HG03039 (cell line): ENCODE results near the gene KLB.
"Not testable (repeated sequence)": the region's sequence is repeated elsewhere in the genome, so short reads cannot be mapped to it uniquely, and the experiment has no call there.

Experiments used
- ATAC-seq: cut with Tn5 transposase; IDR thresholded peaks from one replicate; pipeline ENCODE4 v1.9.1; 2021; ENCODE audit warnings: mild to moderate bottlenecking, moderate library complexity; ENCODE audit not compliant: unreplicated experiment

KLB gene

GRCh38 chr4:39406763-39407583, at the start of gene KLB:
Gene KLB, plus strand, starts transcription at chr4:39406930. Its CDS starts 20 bp downstream, at chr4:39406950.
- ATAC-seq = no peak

GRCh38 chr4:39357002-39357401, 49.7 kb upstream of the KLB start:
- no peak for ATAC-seq

GRCh38 chr4:39360611-39361010, 46.1 kb upstream of the KLB start:
- not testable (repeated sequence) for ATAC-seq

- no peak for ATAC-seq
These were observed 43.9 kb upstream of the KLB start for GRCh38 chr4:39362827-39363226.

GRCh38 chr4:39363773-39364393, 42.8 kb upstream of the KLB start:
- ATAC-seq = no peak

GRCh38 chr4:39365360-39365759, 41.4 kb upstream of the KLB start:
- ATAC-seq = no peak

- ATAC-seq = peak; percentile 81
These were observed 40.6 kb upstream of the KLB start, which contains the start of gene RFC1 for GRCh38 chr4:39365830-39366771. Gene RFC1, minus strand, starts transcription at chr4:39366362. Its CDS starts 121 bp downstream, at chr4:39366241.

- ATAC-seq = no peak
These were observed 39.6 kb upstream of the KLB start for GRCh38 chr4:39367166-39367565.

- ATAC-seq = no peak
These were observed 37.4 kb upstream of the KLB start for GRCh38 chr4:39369301-39369700.

GRCh38 chr4:39371209-39371608, 35.5 kb upstream of the KLB start:
- ATAC-seq = not testable (repeated sequence)

GRCh38 chr4:39375478-39375877, 31.3 kb upstream of the KLB start:
- ATAC-seq = no peak

- ATAC-seq = no peak
These were observed 23.0 kb upstream of the KLB start for GRCh38 chr4:39383690-39384089.

GRCh38 chr4:39384563-39384962, 22.2 kb upstream of the KLB start:
- no peak for ATAC-seq

GRCh38 chr4:39390603-39391002, 16.1 kb upstream of the KLB start:
- ATAC-seq = no peak

- no peak for ATAC-seq
These were observed 12.0 kb upstream of the KLB start for GRCh38 chr4:39394706-39395105.

- ATAC-seq = not testable (repeated sequence)
These were observed 5.1 kb upstream of the KLB start for GRCh38 chr4:39401640-39402039.

- no peak for ATAC-seq
These were observed 805 bp downstream of the KLB start for GRCh38 chr4:39407584-39407885.

- no peak for ATAC-seq
These were observed 3.7 kb downstream of the KLB start for GRCh38 chr4:39410415-39410814.

GRCh38 chr4:39411561-39411960, 4.8 kb downstream of the KLB start:
- ATAC-seq = not testable (repeated sequence)

- no peak for ATAC-seq
These were observed 9.1 kb downstream of the KLB start for GRCh38 chr4:39415678-39416283.

- ATAC-seq = no peak
These were observed 15.5 kb downstream of the KLB start for GRCh38 chr4:39422247-39422646.
